ENCODE data around the gene NSMCE4A. TPM values are rescaled to one million over a fixed set of nuclear protein-coding genes. Genes with fewer than 3 reads are reported as not detected.
A peak's percentile ranks its signal among the peaks of the same experiment; 100 is the strongest.
"Not testable (repeated sequence)": the region's sequence is repeated elsewhere in the genome, so short reads cannot be mapped to it uniquely, and the experiment has no call there.

Gene NSMCE4A
- total RNA-seq, result 57.9 and 58.2 TPM in 2 replicates
- long read RNA-seq, transcript NSMCE4A-202 (11 exons, 1,394 nt), result major isoform, 15 of 28 reads
- long read RNA-seq, partial matches to known transcripts, result 3 of 28 reads
- long read RNA-seq, other reads (novel, unspliced or antisense), result 10 of 28 reads

DNA sequence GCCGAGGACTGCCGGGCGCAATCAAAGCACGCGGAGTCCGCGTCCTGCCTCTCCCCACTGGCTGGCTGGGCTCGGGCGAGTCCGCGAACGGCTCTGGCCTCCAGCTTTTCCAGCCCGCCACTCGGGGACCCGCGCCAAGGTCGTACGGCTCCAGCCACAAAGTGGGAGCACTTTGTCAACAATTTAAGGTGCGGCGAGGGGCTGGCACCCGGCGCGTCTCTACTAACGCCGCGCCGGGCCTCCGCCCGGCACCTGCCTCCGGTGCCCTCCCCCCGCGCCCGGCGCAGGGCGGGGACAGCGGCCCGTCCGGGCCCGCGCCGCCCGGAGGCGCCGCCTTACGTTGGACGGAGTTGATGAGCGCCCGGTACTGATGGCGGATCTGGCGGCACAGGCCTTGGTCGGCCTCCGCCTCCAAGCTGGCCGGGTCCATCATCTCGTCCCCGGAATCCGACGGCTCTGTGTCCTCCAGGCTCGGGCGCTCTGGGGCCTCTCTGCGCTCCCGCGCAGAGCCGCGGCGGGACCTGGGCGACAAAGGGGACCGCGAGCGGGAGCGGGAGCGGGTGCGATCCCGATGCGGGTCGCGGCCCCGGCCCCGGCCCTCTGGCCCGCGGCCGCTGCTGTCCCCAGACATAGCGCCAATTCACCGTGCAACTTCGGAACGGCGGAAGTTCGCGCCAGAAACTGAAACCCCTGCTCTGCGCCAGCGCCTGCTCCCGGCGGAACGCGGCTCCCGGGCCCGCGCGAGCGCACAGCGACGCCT lies at the start of gene NSMCE4A:
Gene NSMCE4A (minus strand): TSS at position 683 of the 760 bp plus-strand sequence. CDS start 52 bp downstream, at position 631.
- Mint-ChIP-seq H3K36me3 (ENCODE audit: insufficient read depth) (peaks cover 10% of the 10 kb centered on the region), H3K27me3 (no peaks in the 10 kb centered on the region), H3K4me1 (ENCODE audit: low read depth) (peaks cover 13% of the 10 kb centered on the region), H3K27ac (peak within 1 kb of the TSS; percentile 92), H3K9me3 (ENCODE audit: low read depth) (peaks cover 10% of the 10 kb centered on the region), H3K4me3 (ENCODE audit: low read depth) (peak within 1 kb of the TSS; percentile 80)
- DNase-seq (ENCODE audit: low spot score, unreplicated experiment), result peak; percentile 71
- TF ChIP-seq CTCF (IDR thresholded peaks at IDR 0.05; ENCODE audit: unreplicated experiment), result peak; percentile 72

DNA sequence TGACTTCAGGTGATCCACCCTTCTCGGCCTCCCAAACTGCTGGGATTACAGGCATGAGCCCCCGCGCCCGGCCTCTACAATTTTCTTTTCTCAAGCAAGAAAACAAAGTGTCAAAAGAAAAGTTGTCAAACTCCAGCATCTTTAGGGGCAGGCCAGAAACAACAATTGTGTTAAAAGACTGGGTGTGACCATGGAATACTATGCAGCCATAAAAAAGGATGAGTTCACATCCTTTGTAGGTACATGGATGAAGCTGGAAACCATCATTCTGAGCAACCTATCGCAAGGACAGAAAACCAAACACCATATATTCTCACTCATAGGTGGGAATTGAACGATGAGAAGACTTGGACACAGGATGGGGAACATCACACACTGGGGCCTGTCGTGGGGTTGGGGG lies 48.2 kb upstream of the NSMCE4A start:
- not testable (repeated sequence) for H3K9me3 Mint-ChIP-seq (ENCODE audit: low read depth); H3K36me3 Mint-ChIP-seq (ENCODE audit: insufficient read depth); H3K4me1 Mint-ChIP-seq (ENCODE audit: low read depth); H3K4me3 Mint-ChIP-seq (ENCODE audit: low read depth); H3K27ac Mint-ChIP-seq; DNase-seq (ENCODE audit: low spot score, unreplicated experiment)
- H3K27me3 Mint-ChIP-seq, result peaks cover 17% of the 10 kb centered on the region

DNA sequence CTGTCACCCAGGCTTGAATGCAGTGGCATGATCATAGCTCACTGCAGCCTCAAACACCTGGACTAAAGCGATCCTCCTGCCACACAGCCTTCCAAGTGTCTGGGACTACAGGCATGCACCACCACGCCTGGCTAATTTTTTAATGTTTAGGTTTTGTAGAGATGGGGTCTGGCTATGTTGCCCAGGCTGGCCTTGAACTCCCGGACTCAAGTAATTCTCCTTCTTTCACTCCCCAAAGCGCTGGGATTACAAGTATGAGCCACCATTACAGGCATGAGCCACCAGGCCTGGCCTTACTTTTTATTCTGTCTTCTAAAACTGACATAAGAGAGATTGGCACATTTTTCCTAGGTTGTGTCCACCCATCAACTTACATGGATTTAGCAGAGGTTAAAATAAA lies 47.3 kb upstream of the NSMCE4A start:
- no peak for DNase-seq (ENCODE audit: low spot score, unreplicated experiment)
- no peak for TF ChIP-seq CTCF (IDR thresholded peaks at IDR 0.05; ENCODE audit: unreplicated experiment)
- peaks cover 17% of the 10 kb centered on the region for H3K27me3 Mint-ChIP-seq
- H3K27ac Mint-ChIP-seq, result no peak overlapping the region
- H3K36me3 Mint-ChIP-seq (ENCODE audit: insufficient read depth), result no peaks in the 10 kb centered on the region
- no peaks in the 10 kb centered on the region for H3K9me3 Mint-ChIP-seq (ENCODE audit: low read depth)
- H3K4me1 Mint-ChIP-seq (ENCODE audit: low read depth), result peaks cover 5% of the 10 kb centered on the region
- H3K4me3 Mint-ChIP-seq (ENCODE audit: low read depth), result no peak overlapping the region

- no peak overlapping the region for H3K4me3 Mint-ChIP-seq (ENCODE audit: low read depth)
- peaks cover 5% of the 10 kb centered on the region for H3K4me1 Mint-ChIP-seq (ENCODE audit: low read depth)
- TF ChIP-seq CTCF (IDR thresholded peaks at IDR 0.05; ENCODE audit: unreplicated experiment), result no peak
- no peaks in the 10 kb centered on the region for H3K9me3 Mint-ChIP-seq (ENCODE audit: low read depth)
- no peak overlapping the region for H3K27ac Mint-ChIP-seq
- no peaks in the 10 kb centered on the region for H3K36me3 Mint-ChIP-seq (ENCODE audit: insufficient read depth)
- no peak for DNase-seq (ENCODE audit: low spot score, unreplicated experiment)
- H3K27me3 Mint-ChIP-seq, result peaks cover 18% of the 10 kb centered on the region
These were observed 46.8 kb upstream of the NSMCE4A start for GRCh38 chr10:122021828-122022227.

- Mint-ChIP-seq H3K36me3 (ENCODE audit: insufficient read depth) (no peaks in the 10 kb centered on the region), H3K27ac (no peak overlapping the region), H3K4me3 (ENCODE audit: low read depth) (no peak overlapping the region), H3K4me1 (ENCODE audit: low read depth) (peaks cover 5% of the 10 kb centered on the region), H3K27me3 (peaks cover 21% of the 10 kb centered on the region), H3K9me3 (ENCODE audit: low read depth) (no peaks in the 10 kb centered on the region)
- TF ChIP-seq CTCF (IDR thresholded peaks at IDR 0.05; ENCODE audit: unreplicated experiment), result no peak
- DNase-seq (ENCODE audit: low spot score, unreplicated experiment), result no peak
These were observed 46.4 kb upstream of the NSMCE4A start for GRCh38 chr10:122021379-122021778.

DNA sequence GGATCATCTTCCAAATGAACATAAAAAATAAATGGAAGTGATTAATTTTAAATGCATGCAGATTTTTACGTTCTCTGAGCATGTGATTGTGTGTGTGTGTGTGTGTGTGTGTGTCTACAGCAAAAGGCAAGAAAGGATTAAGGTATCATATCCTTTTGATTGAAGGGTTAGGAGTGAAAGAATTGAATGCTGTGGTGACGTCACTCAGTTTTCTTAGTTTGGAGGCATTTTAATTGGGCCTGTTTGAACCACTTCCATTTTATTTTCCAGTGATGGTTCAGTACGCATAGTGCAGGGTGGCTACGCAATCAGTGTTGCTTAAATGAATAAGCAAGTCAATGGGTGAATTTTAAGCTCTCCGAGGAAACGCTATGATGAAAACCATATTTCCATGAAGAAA lies 45.2 kb upstream of the NSMCE4A start:
- no peaks in the 10 kb centered on the region for H3K36me3 Mint-ChIP-seq (ENCODE audit: insufficient read depth)

More for the DNA sequence above, 45.2 kb upstream of the NSMCE4A start:
- DNase-seq (ENCODE audit: low spot score, unreplicated experiment), result no peak
- Mint-ChIP-seq H3K4me3 (ENCODE audit: low read depth) (no peak overlapping the region), H3K4me1 (ENCODE audit: low read depth) (peaks cover 5% of the 10 kb centered on the region), H3K9me3 (ENCODE audit: low read depth) (no peaks in the 10 kb centered on the region), H3K27me3 (peaks cover 21% of the 10 kb centered on the region), H3K27ac (no peak overlapping the region)
- TF ChIP-seq CTCF (IDR thresholded peaks at IDR 0.05; ENCODE audit: unreplicated experiment), result no peak

Measured in progenitor cell of endocrine pancreas (in vitro differentiated cells).